Activated CD4-positive, CD25-positive, alpha-beta regulatory T cell treated with anti-CD3 and anti-CD28 coated beads, Interleukin-2, amount 50 U/mL, for 24 hours (primary cell): ENCODE measurements around the gene C18orf63.
"Not testable (repeated sequence)": the region's sequence is repeated elsewhere in the genome, so short reads cannot be mapped to it uniquely, and the experiment has no call there.

ENCODE experiments used
- ATAC-seq, 2 donors: fragments of 150-1000 bp; cut with Tn5 transposase; one replicate each; pipeline ENCODE4 v1.10.0; 2021; ENCODE audit warnings: mild to moderate bottlenecking in 1 of 2, moderate library complexity in 1 of 2

Gene C18orf63

GRCh38 chr18:74315464-74316256, at the start of gene C18orf63:
Gene C18orf63 (plus strand): TSS chr18:74315839. CDS start chr18:74317866, 2,027 bp downstream.
- ATAC-seq = no peak

DNA sequence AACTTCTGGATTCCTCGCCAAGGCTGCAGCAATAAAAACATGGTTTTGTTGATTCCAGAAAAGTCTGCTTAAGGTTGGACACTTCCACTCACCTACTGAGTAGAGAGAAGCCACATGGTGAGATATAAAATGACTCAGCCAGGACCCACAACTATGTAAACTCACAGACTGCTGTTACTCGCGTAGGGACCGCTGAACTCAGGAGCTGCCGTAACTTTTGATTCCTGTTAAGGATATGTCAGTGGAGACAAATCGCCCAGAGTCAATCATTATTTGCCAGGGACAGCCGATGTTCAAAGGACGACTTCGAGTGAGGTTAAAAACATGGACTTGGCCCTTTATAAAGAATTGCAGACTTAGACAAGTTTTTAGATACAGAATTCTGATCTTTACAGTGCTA, 49.5 kb upstream of the C18orf63 start:
- no peak for ATAC-seq

- no peak for ATAC-seq
Observed at GRCh38 chr18:74268175-74268574, 47.5 kb upstream of the C18orf63 start.

GRCh38 chr18:74268933-74269620, 46.6 kb upstream of the C18orf63 start:
- ATAC-seq = no peak

GRCh38 chr18:74271635-74272034, 44.0 kb upstream of the C18orf63 start:
- ATAC-seq = no peak

GRCh38 chr18:74273394-74273793, 42.2 kb upstream of the C18orf63 start:
- ATAC-seq = no peak

- no peak for ATAC-seq
Observed at GRCh38 chr18:74274700-74275099, 40.9 kb upstream of the C18orf63 start.

GRCh38 chr18:74275736-74276135, 39.9 kb upstream of the C18orf63 start:
- no peak for ATAC-seq

GRCh38 chr18:74276609-74277008, 39.0 kb upstream of the C18orf63 start:
- ATAC-seq = no peak

- no peak for ATAC-seq
Observed at GRCh38 chr18:74277296-74277695, 38.3 kb upstream of the C18orf63 start.

DNA sequence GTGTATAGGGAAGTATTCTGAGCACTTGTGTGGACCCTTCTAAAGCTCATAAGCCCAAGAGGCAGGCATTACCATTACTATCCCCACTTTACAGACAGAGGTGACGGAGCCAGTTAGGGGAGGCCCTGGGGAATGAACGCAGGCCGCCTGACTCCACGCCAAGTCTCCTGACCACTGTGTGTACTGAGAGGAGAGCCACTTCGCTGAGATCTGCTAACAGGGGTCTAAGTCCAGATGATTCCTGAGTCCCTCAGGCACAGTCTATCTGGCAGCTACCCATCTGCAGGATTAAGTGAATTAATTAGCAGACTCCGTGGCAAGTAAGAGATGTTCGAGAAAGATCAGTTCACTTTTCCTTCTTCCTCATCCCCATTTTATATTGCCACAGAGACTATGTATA, 37.6 kb upstream of the C18orf63 start:
- no peak for ATAC-seq

DNA sequence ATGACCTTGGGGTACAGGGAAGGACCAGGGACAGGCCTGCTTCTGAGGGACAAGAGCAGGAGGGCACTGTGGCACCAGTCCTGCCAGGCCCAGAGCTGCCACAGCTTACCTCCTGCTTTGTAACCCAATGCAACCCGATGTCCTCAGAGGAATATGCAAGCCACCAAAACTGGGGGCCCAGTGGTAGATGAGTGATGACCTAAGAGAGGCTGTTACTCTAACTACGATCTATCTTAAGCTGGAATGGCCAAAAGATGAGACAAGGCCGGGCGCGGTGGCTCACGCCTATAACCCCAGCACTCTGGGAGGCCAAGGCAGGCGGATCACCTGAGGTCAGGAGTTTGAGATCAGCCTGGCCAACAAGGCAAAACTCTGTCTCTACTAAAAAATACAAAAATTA, 36.7 kb upstream of the C18orf63 start:
- ATAC-seq = no peak

- ATAC-seq = no peak
Observed at GRCh38 chr18:74281011-74281979, 34.3 kb upstream of the C18orf63 start.

GRCh38 chr18:74281980-74282754, 33.5 kb upstream of the C18orf63 start:
- ATAC-seq = no peak

- no peak for ATAC-seq
Observed at GRCh38 chr18:74282755-74283554, 32.7 kb upstream of the C18orf63 start.

GRCh38 chr18:74283646-74284045, 32.0 kb upstream of the C18orf63 start:
- no peak for ATAC-seq

GRCh38 chr18:74284191-74284979, 31.3 kb upstream of the C18orf63 start:
- no peak for ATAC-seq

DNA sequence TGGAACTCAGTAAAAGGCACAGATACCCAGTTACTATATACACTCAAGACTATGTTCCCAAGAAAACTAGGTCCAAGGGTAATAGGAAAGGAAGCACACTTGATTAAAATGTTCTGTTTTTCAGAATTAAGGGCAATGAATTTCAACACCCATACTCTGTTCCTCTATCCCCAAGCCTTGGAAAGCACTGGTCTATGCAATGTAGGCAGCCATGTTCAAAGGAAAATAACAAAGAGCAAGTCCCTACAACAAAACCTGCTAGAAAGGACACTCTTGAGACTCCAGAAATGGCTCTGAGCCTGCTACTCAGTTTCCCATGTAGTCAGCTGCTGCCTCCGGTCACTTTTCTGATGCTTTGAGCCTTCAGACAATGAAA, 30.7 kb upstream of the C18orf63 start:
- no peak for ATAC-seq

GRCh38 chr18:74285583-74285982, 30.1 kb upstream of the C18orf63 start:
- ATAC-seq = not testable (repeated sequence)

- no peak for ATAC-seq
Observed at GRCh38 chr18:74286106-74286855, 29.4 kb upstream of the C18orf63 start.
